GM12801 (cell line): ENCODE results near the gene BTD.

Source experiments
- CTCF ChIP-seq: IDR thresholded peaks from one replicate; pipeline ENCODE4 v1.5.1; 2011; ENCODE audit warnings: control low read depth; ENCODE audit not compliant: insufficient read length; ENCODE audit errors: extremely low read depth

BTD gene

GRCh38 chr3:15610082-15610759 lies 8.7 kb downstream of the BTD start:
- no peak for TF ChIP-seq CTCF

GRCh38 chr3:15611018-15611417 lies 9.5 kb downstream of the BTD start:
- TF ChIP-seq CTCF = no peak

GRCh38 chr3:15612001-15612400 lies 10.5 kb downstream of the BTD start:
- TF ChIP-seq CTCF = no peak

- no peak for TF ChIP-seq CTCF
These were observed 13.4 kb downstream of the BTD start for GRCh38 chr3:15614958-15615357.

- TF ChIP-seq CTCF = no peak
These were observed 14.5 kb downstream of the BTD start for GRCh38 chr3:15616053-15616452.

- no peak for TF ChIP-seq CTCF
These were observed 22.2 kb downstream of the BTD start for GRCh38 chr3:15623535-15624440.

GRCh38 chr3:15628967-15629366 lies 27.4 kb downstream of the BTD start:
- TF ChIP-seq CTCF = no peak
